Activated CD4-positive, CD25-positive, alpha-beta regulatory T cell treated with anti-CD3 and anti-CD28 coated beads, Interleukin-2, amount 50 U/mL, for 16 hours (primary cell): ENCODE results near the gene FOXO4.

Source experiments
- DNase-seq: peaks from one replicate; pipeline ENCODE4 v3.0.0-alpha.2; 2020; ENCODE audit warnings: low read depth, low spot score

The FOXO4 gene

GRCh38 chrX:71143508-71143907, 47.9 kb downstream of the FOXO4 start:
- no peak for DNase-seq

- DNase-seq = no peak
These were observed 49.0 kb downstream of the FOXO4 start, which contains the start of gene NLGN3 for GRCh38 chrX:71144651-71145050. Gene NLGN3 (plus strand): TSS chrX:71144841. CDS start chrX:71147750, 2,909 bp downstream.

- no peak for DNase-seq
These were observed 52.0 kb downstream of the FOXO4 start for GRCh38 chrX:71147496-71148277.

GRCh38 chrX:71148278-71148663, 52.6 kb downstream of the FOXO4 start:
- DNase-seq = no peak

GRCh38 chrX:71151366-71151765, 55.7 kb downstream of the FOXO4 start:
- no peak for DNase-seq
